Upper lobe of left lung (tissue), 6 donors: ENCODE results near the gene MARK3. TPM values are rescaled to one million over a fixed set of nuclear protein-coding genes. Genes with fewer than 3 reads are reported as not detected.

Experiments
- ATAC-seq, 2 donors: fragments of 200-7000 bp; cut with Tn5 transposase; one replicate each; pipeline ENCODE4 v1.9.1; 2022; ENCODE audit warnings: mild to moderate bottlenecking in 2 of 2, moderate library complexity in 2 of 2; ENCODE audit not compliant: low FRiP score in 2 of 2
- DNase-seq, 2 donors: peaks; one replicate each; pipeline ENCODE4 v3.0.0-alpha.2; 2019 to 2020
- H3K27ac ChIP-seq, 4 donors: fragments of 200-600 bp; sonication (generic); one replicate each; pipeline ENCODE4 v1.5.1; 2016 to 2019
- H3K27me3 ChIP-seq, 4 donors: fragments of 200-600 bp; sonication (generic); one replicate each; pipeline ENCODE4 v1.5.1; 2017 to 2019
- H3K36me3 ChIP-seq, 4 donors: fragments of 200-600 bp; sonication (generic); one replicate each; pipeline ENCODE4 v1.5.1; 2016 to 2019
- H3K4me1 ChIP-seq, 4 donors: fragments of 200-600 bp; sonication (generic); one replicate each; pipeline ENCODE4 v1.5.1; 2018 to 2019
- H3K4me3 ChIP-seq, 4 donors: fragments of 200-600 bp; sonication (generic); one replicate each; pipeline ENCODE4 v1.5.1; 2017 to 2019; ENCODE audit warnings: mild to moderate bottlenecking in 2 of 4, moderate library complexity in 1 of 4
- H3K9me3 ChIP-seq, 4 donors: fragments of 200-600 bp; sonication (generic); one replicate each; pipeline ENCODE4 v1.5.1; 2018 to 2019
- EP300 ChIP-seq, 4 donors: sonication (generic); formaldehyde crosslinking; IDR thresholded peaks; one replicate each; pipeline ENCODE4 v1.5.1; 2017; ENCODE audit warnings: antibody characterized with exemption in 4 of 4, control low read depth in 2 of 4
- POLR2A ChIP-seq, 4 donors: fragments of 450-650 bp; IDR thresholded peaks; one replicate each; pipeline ENCODE4 v1.5.1; 2016 to 2017; ENCODE audit warnings: antibody characterized with exemption in 4 of 4, mild to moderate bottlenecking in 2 of 4
- POLR2AphosphoS5 ChIP-seq, 2 donors: sonication (generic); formaldehyde crosslinking; IDR thresholded peaks; one replicate each; pipeline ENCODE4 v1.5.1; 2017; ENCODE audit warnings: antibody characterized with exemption in 2 of 2
- WGBS, 2 donors: methylation state at CpG; one replicate each; pipeline ENCODE4 v1.1.5; 2017 to 2018; 5-methylcytosine and 5-hydroxymethylcytosine counted together
- total RNA-seq, 6 donors: library from RNA; depleted of rRNA in 4 of 6; stranded (reverse); fragments of >200 nt in 4 of 6; gene quantifications; one replicate each; pipeline versions ENCODE4 v1.1.0 to v1.2.1, GENCODE V29; 2016 to 2021
- TF ChIP-seq, protein P1 (sequence below), 6 experiments: fragments of 450-650 bp in 4 of 6; fragments of 200-600 bp in 2 of 6; sonication (generic) in 2 of 6; IDR thresholded peaks; one replicate each; pipeline ENCODE4 v1.5.1; 2016 to 2019; ENCODE audit warnings: antibody characterized with exemption in 6 of 6
- donor health status: DM: no; HTN: no; CAD: no; lungs with moderate emphysema.
- donor health status: DM: no; HTN: yes; CAD: no; lungs with severe emphysema.

MARK3 gene
- total RNA-seq, 6 donors from 2014 or later = 84.5 to 190 (median 132) TPM

DNA sequence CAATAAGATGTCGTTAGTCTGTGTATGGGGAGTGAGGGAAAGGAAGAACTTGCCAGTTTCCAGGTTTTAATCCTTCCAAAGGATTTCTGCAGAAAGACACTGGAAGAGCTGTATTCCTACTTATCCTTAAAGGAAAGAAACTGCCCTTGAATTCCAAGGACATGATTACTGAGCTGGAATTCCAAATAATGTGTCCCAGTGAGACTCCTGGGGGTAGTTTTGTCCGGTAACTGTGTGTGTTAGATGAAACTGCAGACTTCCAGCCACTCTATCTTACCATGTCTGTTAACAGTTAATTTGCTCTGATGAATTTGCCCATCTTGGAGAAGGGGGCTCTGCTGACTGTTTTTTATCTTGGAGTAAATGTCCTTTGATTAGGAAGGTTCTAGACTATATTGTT lies 104.4 kb downstream of the MARK3 start:
- DNase-seq (no peak), ATAC-seq (no peak)
- no peak overlapping the region for H3K4me3 ChIP-seq
- 91 to 94% methylated on average over 2 of the region's 2 CpGs for WGBS, 2 donors
- no peaks in the 10 kb centered on the region for H3K4me1 ChIP-seq
- no peaks in the 10 kb centered on the region for H3K9me3 ChIP-seq
- no peak for TF ChIP-seq POLR2A (IDR thresholded peaks at IDR 0.05)
- TF ChIP-seq, protein P1, sequence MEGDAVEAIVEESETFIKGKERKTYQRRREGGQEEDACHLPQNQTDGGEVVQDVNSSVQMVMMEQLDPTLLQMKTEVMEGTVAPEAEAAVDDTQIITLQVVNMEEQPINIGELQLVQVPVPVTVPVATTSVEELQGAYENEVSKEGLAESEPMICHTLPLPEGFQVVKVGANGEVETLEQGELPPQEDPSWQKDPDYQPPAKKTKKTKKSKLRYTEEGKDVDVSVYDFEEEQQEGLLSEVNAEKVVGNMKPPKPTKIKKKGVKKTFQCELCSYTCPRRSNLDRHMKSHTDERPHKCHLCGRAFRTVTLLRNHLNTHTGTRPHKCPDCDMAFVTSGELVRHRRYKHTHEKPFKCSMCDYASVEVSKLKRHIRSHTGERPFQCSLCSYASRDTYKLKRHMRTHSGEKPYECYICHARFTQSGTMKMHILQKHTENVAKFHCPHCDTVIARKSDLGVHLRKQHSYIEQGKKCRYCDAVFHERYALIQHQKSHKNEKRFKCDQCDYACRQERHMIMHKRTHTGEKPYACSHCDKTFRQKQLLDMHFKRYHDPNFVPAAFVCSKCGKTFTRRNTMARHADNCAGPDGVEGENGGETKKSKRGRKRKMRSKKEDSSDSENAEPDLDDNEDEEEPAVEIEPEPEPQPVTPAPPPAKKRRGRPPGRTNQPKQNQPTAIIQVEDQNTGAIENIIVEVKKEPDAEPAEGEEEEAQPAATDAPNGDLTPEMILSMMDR (IDR thresholded peaks at IDR 0.05) = no peak
- no peak for TF ChIP-seq EP300 (IDR thresholded peaks at IDR 0.05)
- no peak for TF ChIP-seq POLR2AphosphoS5 (IDR thresholded peaks at IDR 0.05)
- no peaks in the 10 kb centered on the region for H3K27me3 ChIP-seq
- no peak overlapping the region for H3K27ac ChIP-seq
- H3K36me3 ChIP-seq = peaks cover 12 to 82% (median 38%) of the 10 kb centered on the region in 4 donors

DNA sequence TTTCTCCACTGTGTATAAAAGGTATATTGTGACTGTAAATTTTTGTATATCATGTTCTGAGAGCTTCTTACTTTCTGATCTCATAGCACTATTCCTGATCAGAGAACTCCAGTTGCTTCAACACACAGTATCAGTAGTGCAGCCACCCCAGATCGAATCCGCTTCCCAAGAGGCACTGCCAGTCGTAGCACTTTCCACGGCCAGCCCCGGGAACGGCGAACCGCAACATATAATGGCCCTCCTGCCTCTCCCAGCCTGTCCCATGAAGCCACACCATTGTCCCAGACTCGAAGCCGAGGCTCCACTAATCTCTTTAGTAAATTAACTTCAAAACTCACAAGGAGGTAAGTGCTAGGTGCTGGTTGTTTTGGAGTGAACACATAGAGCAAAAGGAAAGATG lies 106.5 kb downstream of the MARK3 start:
- no peaks in the 10 kb centered on the region for H3K9me3 ChIP-seq
- H3K4me3 ChIP-seq = no peak overlapping the region
- TF ChIP-seq EP300 (IDR thresholded peaks at IDR 0.05) = no peak
- TF ChIP-seq POLR2A (IDR thresholded peaks at IDR 0.05) = no peak
- peaks cover 0 to 2% (median 0%) of the 10 kb centered on the region in 4 donors for H3K4me1 ChIP-seq
- ATAC-seq (no peak), DNase-seq (no peak)
- peak overlapping the region in 2 of 4 donors; percentile 71 to 77 for H3K27ac ChIP-seq
- H3K27me3 ChIP-seq = no peaks in the 10 kb centered on the region
- peaks cover 12 to 93% (median 56%) of the 10 kb centered on the region in 4 donors for H3K36me3 ChIP-seq
- 81 to 88% methylated on average over 10 of the region's 10 CpGs for WGBS, 2 donors

DNA sequence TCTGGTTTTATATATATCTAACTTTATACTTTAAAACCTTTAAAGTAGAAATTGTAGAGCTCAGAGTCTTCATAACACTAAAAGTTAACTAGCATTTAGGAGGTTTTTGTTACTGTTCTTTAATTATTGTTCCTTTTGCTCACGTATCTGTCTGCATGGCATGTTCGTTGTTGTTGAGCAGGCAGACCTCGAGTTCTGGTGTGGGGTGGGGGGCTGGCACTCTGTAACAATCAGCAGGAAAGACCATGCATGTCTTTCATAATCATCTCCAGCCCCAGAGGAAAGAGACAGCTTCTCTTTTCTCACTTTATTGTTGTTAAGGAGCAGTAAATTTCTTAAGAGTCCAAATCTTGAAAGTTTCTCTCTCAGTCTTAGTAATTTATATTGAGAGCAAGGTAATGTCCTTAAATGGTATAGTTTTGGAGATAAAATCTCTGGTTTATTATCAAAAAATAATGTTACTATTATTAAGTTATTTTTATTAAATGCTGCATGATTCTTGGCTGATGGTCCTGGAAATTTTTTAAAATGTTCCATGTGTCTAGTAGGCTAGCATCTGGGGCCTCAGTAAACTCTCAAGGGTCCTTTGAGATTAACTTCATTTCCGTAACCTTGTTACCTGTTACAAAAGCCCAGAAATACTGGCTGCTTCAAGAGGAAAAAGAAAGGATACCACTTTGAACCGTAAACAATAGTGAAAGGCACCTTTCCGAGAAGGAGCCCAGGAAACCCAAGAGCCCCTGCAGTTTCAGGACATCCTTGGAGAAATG lies 107.1 kb downstream of the MARK3 start:
- DNase-seq (no peak), ATAC-seq (peak in 1 of 2 donors; percentile 5)
- TF ChIP-seq, protein P1 (IDR thresholded peaks at IDR 0.05) = no peak
- peak in 1 of 4 donors; percentile 48 for TF ChIP-seq EP300 (IDR thresholded peaks at IDR 0.05)
- H3K27ac ChIP-seq = peak overlapping the region in 3 of 4 donors; percentile 53 to 77 (median 71)
- no peaks in the 10 kb centered on the region for H3K9me3 ChIP-seq
- H3K27me3 ChIP-seq = no peaks in the 10 kb centered on the region
- H3K36me3 ChIP-seq = peaks cover 12 to 96% (median 53%) of the 10 kb centered on the region in 4 donors
- 52 to 62% methylated on average over 6 of the region's 6 CpGs for WGBS, 2 donors
- no peak overlapping the region for H3K4me3 ChIP-seq
- peaks cover 0 to 2% (median 0%) of the 10 kb centered on the region in 4 donors for H3K4me1 ChIP-seq

DNA sequence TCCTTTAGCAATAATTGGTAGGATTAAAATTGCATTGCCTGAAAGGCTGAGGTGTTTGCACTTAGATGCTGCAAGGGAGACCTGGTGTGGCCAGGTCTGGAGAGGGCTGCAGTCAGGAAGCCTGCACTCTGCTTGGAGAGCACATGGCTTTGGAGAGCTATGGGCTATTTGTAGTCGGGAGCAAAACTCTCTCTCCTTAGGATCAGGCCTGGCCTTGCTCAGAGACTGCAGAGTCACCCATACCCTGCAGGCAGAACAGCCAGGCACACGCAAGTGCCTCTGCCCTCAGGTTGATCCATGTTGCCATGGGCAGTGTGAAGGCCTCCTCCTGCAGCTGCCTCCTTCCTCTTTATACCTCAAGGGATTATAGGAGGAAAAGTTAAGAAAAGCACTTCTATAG lies 110.6 kb downstream of the MARK3 start:
- H3K27me3 ChIP-seq = no peaks in the 10 kb centered on the region
- peaks cover 2 to 10% (median 6%) of the 10 kb centered on the region in 4 donors for H3K4me1 ChIP-seq
- WGBS, 2 donors = 64 to 100% methylated on average over 1 to 2 of the region's 2 CpGs
- H3K36me3 ChIP-seq = peaks cover 12 to 86% (median 44%) of the 10 kb centered on the region in 4 donors
- H3K4me3 ChIP-seq = no peak overlapping the region
- TF ChIP-seq, protein P1 (IDR thresholded peaks at IDR 0.05) = no peak
- no peak for TF ChIP-seq EP300 (IDR thresholded peaks at IDR 0.05)
- TF ChIP-seq POLR2A (IDR thresholded peaks at IDR 0.05) = no peak
- TF ChIP-seq POLR2AphosphoS5 (IDR thresholded peaks at IDR 0.05) = no peak
- ATAC-seq = no peak
- H3K9me3 ChIP-seq = no peaks in the 10 kb centered on the region
- DNase-seq = peak in 1 of 2 donors; percentile 44
- H3K27ac ChIP-seq = no peak overlapping the region

DNA sequence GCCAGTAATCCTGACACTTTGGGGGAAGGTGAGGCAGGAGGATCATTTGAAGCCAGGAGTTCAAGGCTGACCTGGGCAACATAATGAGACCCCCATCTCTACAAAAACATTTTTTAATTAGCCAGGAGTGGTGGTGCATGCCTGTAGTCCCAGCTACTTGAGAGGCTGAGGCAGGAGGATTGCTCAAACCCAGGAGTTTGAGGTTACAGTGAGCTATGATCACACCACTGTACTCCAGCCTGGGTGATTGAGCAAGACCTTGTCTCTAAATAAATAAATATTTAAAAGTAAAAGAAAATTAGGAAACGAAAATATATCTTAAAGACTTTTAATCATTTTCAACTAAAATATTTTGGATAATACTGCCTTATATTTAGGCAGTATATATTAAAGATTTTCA lies 111.6 kb downstream of the MARK3 start:
- H3K36me3 ChIP-seq = peaks cover 12 to 86% (median 45%) of the 10 kb centered on the region in 4 donors
- no peak overlapping the region for H3K27ac ChIP-seq
- no peak for DNase-seq
- no peak for ATAC-seq
- H3K27me3 ChIP-seq = no peaks in the 10 kb centered on the region
- TF ChIP-seq EP300 (IDR thresholded peaks at IDR 0.05) = no peak
- TF ChIP-seq, protein P1 (IDR thresholded peaks at IDR 0.05) = no peak
- TF ChIP-seq POLR2AphosphoS5 (IDR thresholded peaks at IDR 0.05) = no peak
- TF ChIP-seq POLR2A (IDR thresholded peaks at IDR 0.05) = no peak
- peaks cover 2 to 10% (median 6%) of the 10 kb centered on the region in 4 donors for H3K4me1 ChIP-seq
- no peaks in the 10 kb centered on the region for H3K9me3 ChIP-seq
- H3K4me3 ChIP-seq = no peak overlapping the region
- 0 to 28% methylated on average over 1 of the region's 1 CpG for WGBS, 2 donors
